ENCODE measurements around the gene PITPNM3. TPM values are rescaled to one million over a fixed set of nuclear protein-coding genes. Genes with fewer than 3 reads are reported as not detected.

PITPNM3 gene
- total RNA-seq, 1 donor from 2014 or later: 8.6 TPM

DNA sequence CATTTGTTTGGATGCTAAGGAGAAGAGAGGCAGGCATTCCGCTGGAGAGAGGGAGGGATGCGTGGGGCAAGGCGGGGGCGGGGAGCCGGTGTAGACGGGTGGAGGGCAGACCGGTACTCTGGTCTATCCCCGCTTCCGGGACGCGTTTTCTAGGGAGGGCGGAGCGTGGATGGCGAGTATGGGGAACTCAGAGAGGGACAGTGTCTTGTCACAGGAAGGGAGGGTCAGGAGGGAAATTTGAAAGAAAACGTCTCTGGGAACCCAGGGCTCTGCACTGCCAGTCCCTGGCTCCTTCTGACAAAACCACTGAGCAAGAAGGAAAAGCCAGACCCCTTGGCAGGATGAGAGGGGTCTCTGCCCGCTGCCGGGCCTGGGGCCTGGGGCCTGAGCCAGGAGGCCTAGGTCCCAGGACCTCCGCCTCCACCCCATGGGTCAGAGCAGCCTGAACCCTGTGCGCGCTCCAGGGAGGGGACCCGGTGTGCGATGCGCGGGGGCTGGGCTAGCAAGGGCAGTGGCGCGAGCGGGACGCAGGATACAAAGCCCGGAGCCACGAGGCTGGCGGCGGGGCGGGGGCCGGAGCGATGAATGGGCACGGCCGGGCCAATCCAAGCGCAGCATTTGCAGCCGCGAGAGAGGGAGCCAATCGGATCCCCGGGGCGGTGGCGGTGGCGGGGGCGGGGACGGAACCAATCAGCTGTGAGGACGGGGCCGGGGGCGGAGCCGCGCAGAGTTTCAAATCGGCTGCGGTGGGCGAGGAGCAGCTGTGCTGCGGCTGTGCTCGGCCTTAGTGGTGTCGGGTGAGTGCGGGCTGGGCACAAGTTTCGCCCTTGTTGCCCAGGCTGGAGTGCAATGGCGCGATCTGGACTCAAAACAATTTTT is 112.4 kb downstream of the PITPNM3 start, which contains the start of gene PIMREG:
Gene PIMREG (plus strand): TSS at position 764 of the 879 bp plus-strand sequence. CDS start 656 bp downstream, outside the sequence.
- TF ChIP-seq, protein P1, sequence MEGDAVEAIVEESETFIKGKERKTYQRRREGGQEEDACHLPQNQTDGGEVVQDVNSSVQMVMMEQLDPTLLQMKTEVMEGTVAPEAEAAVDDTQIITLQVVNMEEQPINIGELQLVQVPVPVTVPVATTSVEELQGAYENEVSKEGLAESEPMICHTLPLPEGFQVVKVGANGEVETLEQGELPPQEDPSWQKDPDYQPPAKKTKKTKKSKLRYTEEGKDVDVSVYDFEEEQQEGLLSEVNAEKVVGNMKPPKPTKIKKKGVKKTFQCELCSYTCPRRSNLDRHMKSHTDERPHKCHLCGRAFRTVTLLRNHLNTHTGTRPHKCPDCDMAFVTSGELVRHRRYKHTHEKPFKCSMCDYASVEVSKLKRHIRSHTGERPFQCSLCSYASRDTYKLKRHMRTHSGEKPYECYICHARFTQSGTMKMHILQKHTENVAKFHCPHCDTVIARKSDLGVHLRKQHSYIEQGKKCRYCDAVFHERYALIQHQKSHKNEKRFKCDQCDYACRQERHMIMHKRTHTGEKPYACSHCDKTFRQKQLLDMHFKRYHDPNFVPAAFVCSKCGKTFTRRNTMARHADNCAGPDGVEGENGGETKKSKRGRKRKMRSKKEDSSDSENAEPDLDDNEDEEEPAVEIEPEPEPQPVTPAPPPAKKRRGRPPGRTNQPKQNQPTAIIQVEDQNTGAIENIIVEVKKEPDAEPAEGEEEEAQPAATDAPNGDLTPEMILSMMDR (IDR thresholded peaks at IDR 0.05): no peak
- TF ChIP-seq POLR2AphosphoS5 (IDR thresholded peaks at IDR 0.05; ENCODE audit: insufficient read depth in 1 of 2, low read depth in 1 of 2): peak in 1 of 2 donors; percentile 63
- intact Hi-C loops (cut with DNase I): no loop called here

DNA sequence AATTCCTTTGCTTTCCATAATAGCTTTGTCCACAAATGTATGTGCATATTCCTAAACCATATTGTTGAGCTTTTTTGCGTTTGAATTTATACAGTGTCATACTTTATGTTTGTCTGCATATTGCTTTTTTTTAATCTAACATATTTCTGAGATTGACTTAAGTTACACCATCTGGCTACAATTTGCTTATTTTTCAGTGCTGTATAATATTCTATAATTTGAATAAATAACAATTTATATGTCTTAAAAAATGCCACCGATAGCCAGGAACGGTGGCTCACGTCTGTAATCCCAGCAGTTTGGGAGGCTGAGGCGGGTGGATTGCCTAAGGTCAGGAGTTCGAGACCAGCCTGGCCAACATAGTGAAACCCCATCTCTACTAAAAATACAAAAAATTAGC is 113.6 kb downstream of the PITPNM3 start:
- no peaks in the 10 kb centered on the region for H3K9me3 ChIP-seq
- H3K4me3 ChIP-seq: no peak overlapping the region
- H3K27ac ChIP-seq: no peak overlapping the region
- no peaks in the 10 kb centered on the region for H3K36me3 ChIP-seq
- H3K27me3 ChIP-seq: no peaks in the 10 kb centered on the region
- TF ChIP-seq, protein P1 (IDR thresholded peaks at IDR 0.05): no peak
- TF ChIP-seq POLR2A (IDR thresholded peaks at IDR 0.05): no peak
- TF ChIP-seq POLR2AphosphoS5 (IDR thresholded peaks at IDR 0.05; ENCODE audit: insufficient read depth in 1 of 2, low read depth in 1 of 2): no peak
- no peak for DNase-seq (ENCODE audit: extremely low spot score in 2 of 2)
- peaks cover 14% of the 10 kb centered on the region for H3K4me1 ChIP-seq
- intact Hi-C loops (cut with DNase I): no loop called here

More for the DNA sequence above, 112.4 kb downstream of the PITPNM3 start, which contains the start of gene PIMREG:
- Histone ChIP-seq H3K27ac (no peak within 1 kb of the TSS), H3K4me1 (peaks cover 14% of the 10 kb centered on the region), H3K27me3 (no peaks in the 10 kb centered on the region), H3K4me3 (peak within 1 kb of the TSS; percentile 47 to 53), H3K36me3 (no peaks in the 10 kb centered on the region), H3K9me3 (no peaks in the 10 kb centered on the region)
- peak in 1 of 2 donors; percentile 90 for DNase-seq (ENCODE audit: extremely low spot score in 2 of 2)

DNA sequence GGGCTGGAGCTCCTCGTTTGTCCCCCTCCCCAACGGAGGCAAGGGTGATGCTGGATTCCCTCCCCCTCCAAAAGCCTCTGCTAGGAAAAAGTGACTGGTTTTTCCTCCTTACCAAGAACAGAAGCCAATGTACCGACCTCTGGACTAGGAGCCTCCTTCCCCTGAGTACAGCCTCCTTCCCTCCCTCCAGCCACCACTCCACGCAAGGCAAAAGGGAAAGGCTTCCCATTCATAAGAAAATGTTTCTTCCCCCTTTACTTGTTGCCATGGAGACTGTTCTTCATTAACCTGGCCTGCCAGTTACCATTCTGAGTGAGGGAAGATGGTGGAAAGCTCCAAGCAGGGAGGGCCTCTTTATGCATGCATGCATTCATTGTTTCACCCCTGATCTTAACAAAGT is 116.4 kb downstream of the PITPNM3 start:
- Histone ChIP-seq H3K4me3 (no peak overlapping the region), H3K27me3 (no peaks in the 10 kb centered on the region), H3K4me1 (peaks cover 14% of the 10 kb centered on the region), H3K9me3 (no peaks in the 10 kb centered on the region), H3K36me3 (no peaks in the 10 kb centered on the region), H3K27ac (no peak overlapping the region)
- intact Hi-C loops (cut with DNase I): no loop called here
- TF ChIP-seq POLR2AphosphoS5 (IDR thresholded peaks at IDR 0.05; ENCODE audit: insufficient read depth in 1 of 2, low read depth in 1 of 2): no peak
- TF ChIP-seq, protein P1 (IDR thresholded peaks at IDR 0.05): no peak
- TF ChIP-seq POLR2A (IDR thresholded peaks at IDR 0.05): no peak
- DNase-seq (ENCODE audit: extremely low spot score in 2 of 2): no peak

DNA sequence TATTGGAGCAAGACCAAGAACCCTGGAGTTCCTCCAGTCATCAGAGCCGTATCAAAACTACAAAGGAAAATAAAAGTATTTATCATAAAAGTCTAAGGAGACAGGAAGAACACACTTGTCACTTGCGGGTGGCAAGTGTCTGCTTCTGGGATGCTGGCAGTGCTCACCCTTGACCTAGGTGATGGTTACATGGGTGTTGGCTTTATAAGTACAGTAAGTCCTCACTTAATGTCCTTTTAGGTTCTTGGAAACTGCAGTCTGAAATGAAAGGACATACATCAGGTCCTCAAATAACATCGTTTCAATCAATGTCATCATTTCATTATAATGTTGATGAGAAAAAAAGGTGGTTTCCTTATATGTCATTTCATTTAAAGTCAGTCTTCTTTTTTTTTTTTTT is 118.4 kb downstream of the PITPNM3 start:
- Histone ChIP-seq H3K27me3 (no peaks in the 10 kb centered on the region), H3K36me3 (no peaks in the 10 kb centered on the region), H3K4me1 (no peaks in the 10 kb centered on the region), H3K9me3 (no peaks in the 10 kb centered on the region), H3K4me3 (no peak overlapping the region), H3K27ac (no peak overlapping the region)
- TF ChIP-seq POLR2A (IDR thresholded peaks at IDR 0.05) (no peak), POLR2AphosphoS5 (IDR thresholded peaks at IDR 0.05; ENCODE audit: insufficient read depth in 1 of 2, low read depth in 1 of 2) (no peak)
- TF ChIP-seq, protein P1 (IDR thresholded peaks at IDR 0.05): no peak
- intact Hi-C loops (cut with DNase I): no loop called here
- no peak for DNase-seq (ENCODE audit: extremely low spot score in 2 of 2)

DNA sequence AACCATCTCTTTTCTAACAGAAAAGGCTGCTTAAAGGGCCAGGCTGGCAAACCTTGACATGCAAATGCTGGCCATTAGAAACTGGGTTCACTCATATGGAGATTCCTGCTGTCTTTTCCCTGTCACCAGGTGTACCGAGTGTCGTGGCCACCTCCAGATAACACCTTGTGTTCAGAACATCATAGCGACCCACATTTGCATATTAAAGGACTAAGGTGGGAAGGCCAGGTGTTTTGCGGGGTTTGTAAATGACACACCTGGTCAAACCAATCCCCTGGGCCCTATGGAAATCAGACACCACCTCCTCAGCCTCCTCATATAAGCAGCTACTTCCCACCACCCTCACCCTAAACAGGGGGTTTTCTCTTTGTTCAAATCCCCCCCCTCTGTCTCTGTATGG is 118.9 kb downstream of the PITPNM3 start:
- no peaks in the 10 kb centered on the region for H3K4me1 ChIP-seq
- no peaks in the 10 kb centered on the region for H3K9me3 ChIP-seq
- intact Hi-C loops (cut with DNase I): no loop called here
- no peaks in the 10 kb centered on the region for H3K27me3 ChIP-seq
- DNase-seq (ENCODE audit: extremely low spot score in 2 of 2): no peak
- TF ChIP-seq, protein P1 (IDR thresholded peaks at IDR 0.05): no peak
- no peak for TF ChIP-seq POLR2AphosphoS5 (IDR thresholded peaks at IDR 0.05; ENCODE audit: insufficient read depth in 1 of 2, low read depth in 1 of 2)
- TF ChIP-seq POLR2A (IDR thresholded peaks at IDR 0.05): no peak
- H3K36me3 ChIP-seq: no peaks in the 10 kb centered on the region
- H3K4me3 ChIP-seq: no peak overlapping the region
- H3K27ac ChIP-seq: no peak overlapping the region
